Left lung (tissue), 14 donors: Measurements from ENCODE around the gene VEZT. TPM values are rescaled to one million over a fixed set of nuclear protein-coding genes. Genes with fewer than 3 reads are reported as not detected.
A peak's percentile ranks its signal among the peaks of the same experiment; 100 is the strongest.

Experiments used
- ATAC-seq: fragments of 200-7000 bp; cut with Tn5 transposase; one replicate; pipeline ENCODE4 v1.9.1; 2020; ENCODE audit warnings: moderate library complexity
- DNase-seq, 4 donors: peaks; one replicate each; pipeline ENCODE4 v3.0.0-alpha.2; 2013 to 2020
- H3K27ac ChIP-seq, 2 donors: fragments of 200-600 bp; sonication (generic) in 1 of 2; one replicate each; pipeline versions ENCODE4 v1.5.0 to v1.8.0; 2020 to 2021
- H3K27me3 ChIP-seq, 2 donors: fragments of 200-600 bp; sonication (generic) in 1 of 2; one replicate each; pipeline versions ENCODE4 v1.5.0 to v1.8.0; 2020 to 2021
- H3K36me3 ChIP-seq, 2 donors: fragments of 200-600 bp; sonication (generic) in 1 of 2; one replicate each; pipeline versions ENCODE4 v1.5.0 to v1.8.0; 2020 to 2021
- H3K4me1 ChIP-seq, 2 donors: fragments of 200-600 bp; one replicate each; pipeline ENCODE4 v1.8.0; 2021
- H3K4me3 ChIP-seq, 2 donors: fragments of 200-600 bp; sonication (generic) in 1 of 2; one replicate each; pipeline versions ENCODE4 v1.5.0 to v1.8.0; 2020 to 2021; ENCODE audit warnings: mild to moderate bottlenecking in 1 of 2
- H3K9me3 ChIP-seq, 2 donors: fragments of 200-600 bp; sonication (generic) in 1 of 2; one replicate each; pipeline versions ENCODE4 v1.5.0 to v1.8.0; 2020 to 2021
- CTCF ChIP-seq, 2 donors: fragments of 200-600 bp; sonication (generic) in 1 of 2; IDR thresholded peaks; one replicate each; pipeline versions ENCODE4 v1.5.0 to v1.8.0; 2021; ENCODE audit warnings: antibody characterized with exemption in 2 of 2
- intact Hi-C, 2 donors: fragments of 100-400 bp; cut with DNase I; formaldehyde crosslinking; loops; one replicate each; pipeline versions ENCODE4 v1.11.2 to v1.14.2; 2022
- long read RNA-seq, 12 donors: library from polyadenylated mRNA in 2 of 12; unstranded in 2 of 12; transcript quantifications; one replicate each; pipeline ENCODE4 v2.0.0 and lab custom pipeline, GENCODE V29; 2019 to 2026
- polyA plus RNA-seq, 6 donors: library from polyadenylated mRNA; unstranded; fragments of 120-200 nt; gene quantifications; one replicate each; pipeline ENCODE4 v1.2.1, GENCODE V29; 2013; ENCODE audit not compliant: insufficient read length in 6 of 6
- total RNA-seq, 2 donors: library from RNA; stranded (reverse); fragmentation: NEBNext Ultra II Directional; extraction: Animal tissue kit (Norgen Biotek cat#: 25700); gene quantifications; one replicate each; pipeline ENCODE4 v1.2.1, GENCODE V29; 2021
- donor health status: DM: no; HTN: yes; CAD: no.
- donor health status: DM: no; HTN: no; CAD: no.

The VEZT gene
- total RNA-seq (10 to 100 TPM; 69.4 to 84.3 TPM), polyA plus RNA-seq (100 to 1,000 TPM in 2 of 6 donors, 10 to 100 TPM in 4; 76.6 to 108 (median 92.4) TPM)
- long read RNA-seq, donor 1, full-length matches to known transcripts = 6 of 85 reads
- long read RNA-seq, donor 1, partial matches to known transcripts = 79 of 85 reads
- long read RNA-seq, donor 1, other reads (novel, unspliced or antisense) = 0 of 85 reads
- long read RNA-seq, donor 2, full-length matches to known transcripts = 12 of 90 reads
- long read RNA-seq, donor 2, partial matches to known transcripts = 78 of 90 reads
- long read RNA-seq, donor 2, other reads (novel, unspliced or antisense) = 0 of 90 reads
- long read RNA-seq, donor 3, full-length matches to known transcripts = 10 of 48 reads
- long read RNA-seq, donor 3, partial matches to known transcripts = 38 of 48 reads
- long read RNA-seq, donor 3, other reads (novel, unspliced or antisense) = 0 of 48 reads
- long read RNA-seq, donor 4, full-length matches to known transcripts = 4 of 12 reads
- long read RNA-seq, donor 4, partial matches to known transcripts = 2 of 12 reads
- long read RNA-seq, donor 4, other reads (novel, unspliced or antisense) = 6 of 12 reads
- long read RNA-seq, donor 5, full-length matches to known transcripts = 6 of 73 reads
- long read RNA-seq, donor 5, partial matches to known transcripts = 67 of 73 reads
- long read RNA-seq, donor 5, other reads (novel, unspliced or antisense) = 0 of 73 reads
- long read RNA-seq, donor 6, full-length matches to known transcripts = 9 of 36 reads
- long read RNA-seq, donor 6, partial matches to known transcripts = 27 of 36 reads
- long read RNA-seq, donor 6, other reads (novel, unspliced or antisense) = 0 of 36 reads
- long read RNA-seq, donor 7, full-length matches to known transcripts = 3 of 39 reads
- long read RNA-seq, donor 7, partial matches to known transcripts = 36 of 39 reads
- long read RNA-seq, donor 7, other reads (novel, unspliced or antisense) = 0 of 39 reads
- long read RNA-seq, donor 8, full-length matches to known transcripts = 6 of 72 reads
- long read RNA-seq, donor 8, partial matches to known transcripts = 66 of 72 reads
- long read RNA-seq, donor 8, other reads (novel, unspliced or antisense) = 0 of 72 reads
- long read RNA-seq, donor 9 = 0 reads
- long read RNA-seq, donor 10, partial matches to known transcripts = 0 of 2 reads
- long read RNA-seq, donor 10, other reads (novel, unspliced or antisense) = 1 of 2 reads
- long read RNA-seq, donor 11, full-length matches to known transcripts = 2 of 51 reads
- long read RNA-seq, donor 11, partial matches to known transcripts = 49 of 51 reads
- long read RNA-seq, donor 11, other reads (novel, unspliced or antisense) = 0 of 51 reads
- long read RNA-seq, donor 12, full-length matches to known transcripts = 9 of 67 reads
- long read RNA-seq, donor 12, partial matches to known transcripts = 58 of 67 reads
- long read RNA-seq, donor 12, other reads (novel, unspliced or antisense) = 0 of 67 reads

- peaks cover 4 to 38% of the 10 kb centered on the region in 2 donors for H3K4me1 ChIP-seq
- no peaks in the 10 kb centered on the region for H3K9me3 ChIP-seq
- peak; percentile 98 to 100 (median 99) for DNase-seq
- H3K4me3 ChIP-seq = peak within 1 kb of the TSS; percentile 74 to 82
- H3K27ac ChIP-seq = peak within 1 kb of the TSS; percentile 95 to 97
- no peaks in the 10 kb centered on the region for H3K27me3 ChIP-seq
- intact Hi-C loops = loop anchor here in 1 of 2 donors (10.0 kb wide), 1 partner anchor 83 kb away; no protein-coding TSS in a partner anchor
- peak; percentile 92 for ATAC-seq
- no peaks in the 10 kb centered on the region for H3K36me3 ChIP-seq
- peak; percentile 53 to 69 for TF ChIP-seq CTCF (IDR thresholded peaks at IDR 0.05)
Measured at GRCh38 chr12:95217377-95218149, at the start of gene VEZT, which contains the start of gene FGD6. TSS of gene VEZT (plus strand) at chr12:95217807. CDS start at chr12:95217851, 44 bp downstream. TSS of gene FGD6 (minus strand) at chr12:95217467. CDS start at chr12:95217240, 227 bp downstream.

- DNase-seq (no peak), ATAC-seq (no peak)
- H3K4me1 ChIP-seq = peaks cover 0 to 7% of the 10 kb centered on the region in 2 donors
- no peak overlapping the region for H3K27ac ChIP-seq
- no peaks in the 10 kb centered on the region for H3K27me3 ChIP-seq
- no peaks in the 10 kb centered on the region for H3K9me3 ChIP-seq
- intact Hi-C loops = no loop called here
- H3K4me3 ChIP-seq = no peak overlapping the region
- H3K36me3 ChIP-seq = peaks cover 0 to 5% of the 10 kb centered on the region in 2 donors
- no peak for TF ChIP-seq CTCF (IDR thresholded peaks at IDR 0.05)
Measured at GRCh38 chr12:95168746-95169145, 48.9 kb upstream of the VEZT start.

GRCh38 chr12:95169368-95169767 is 48.2 kb upstream of the VEZT start:
- intact Hi-C loops = no loop called here
- TF ChIP-seq CTCF (IDR thresholded peaks at IDR 0.05) = no peak
- Histone ChIP-seq H3K27ac (peak overlapping the region; percentile 27 to 36), H3K4me1 (peaks cover 0 to 7% of the 10 kb centered on the region in 2 donors), H3K4me3 (no peak overlapping the region), H3K36me3 (peaks cover 0 to 5% of the 10 kb centered on the region in 2 donors), H3K27me3 (no peaks in the 10 kb centered on the region), H3K9me3 (no peaks in the 10 kb centered on the region)
- no peak for DNase-seq
- peak; percentile 58 for ATAC-seq
